IPS-15b (cell line): ENCODE data around the gene DOC2B.

Experiments
- H3K27me3 ChIP-seq: one replicate; pipeline ENCODE4 v1.6.1; 2013; ENCODE audit warnings: low read length; ENCODE audit not compliant: control insufficient read depth, insufficient read depth
- H3K36me3 ChIP-seq: one replicate; pipeline ENCODE4 v1.6.1; 2013; ENCODE audit warnings: low read length; ENCODE audit not compliant: control insufficient read depth, insufficient read depth
- H3K4me1 ChIP-seq: one replicate; pipeline ENCODE4 v1.6.1; 2013; ENCODE audit warnings: mild to moderate bottlenecking, low read length; ENCODE audit not compliant: control insufficient read depth, insufficient read depth
- H3K4me3 ChIP-seq: one replicate; pipeline ENCODE4 v1.5.1; 2013; ENCODE audit warnings: low read depth, low read length
- H3K9ac ChIP-seq: one replicate; pipeline ENCODE4 v1.6.1; 2013; ENCODE audit warnings: low read depth, mild to moderate bottlenecking, low read length
- H3K9me3 ChIP-seq: one replicate; pipeline ENCODE4 v1.6.1; 2013; ENCODE audit warnings: mild to moderate bottlenecking, low read length; ENCODE audit not compliant: control insufficient read depth, insufficient read depth

Gene DOC2B

GRCh38 chr17:194828-195602, 13.6 kb upstream of the DOC2B start:
- H3K4me3 ChIP-seq, result no peak overlapping the region
- no peaks in the 10 kb centered on the region for H3K9me3 ChIP-seq
- no peak overlapping the region for H3K9ac ChIP-seq

DNA sequence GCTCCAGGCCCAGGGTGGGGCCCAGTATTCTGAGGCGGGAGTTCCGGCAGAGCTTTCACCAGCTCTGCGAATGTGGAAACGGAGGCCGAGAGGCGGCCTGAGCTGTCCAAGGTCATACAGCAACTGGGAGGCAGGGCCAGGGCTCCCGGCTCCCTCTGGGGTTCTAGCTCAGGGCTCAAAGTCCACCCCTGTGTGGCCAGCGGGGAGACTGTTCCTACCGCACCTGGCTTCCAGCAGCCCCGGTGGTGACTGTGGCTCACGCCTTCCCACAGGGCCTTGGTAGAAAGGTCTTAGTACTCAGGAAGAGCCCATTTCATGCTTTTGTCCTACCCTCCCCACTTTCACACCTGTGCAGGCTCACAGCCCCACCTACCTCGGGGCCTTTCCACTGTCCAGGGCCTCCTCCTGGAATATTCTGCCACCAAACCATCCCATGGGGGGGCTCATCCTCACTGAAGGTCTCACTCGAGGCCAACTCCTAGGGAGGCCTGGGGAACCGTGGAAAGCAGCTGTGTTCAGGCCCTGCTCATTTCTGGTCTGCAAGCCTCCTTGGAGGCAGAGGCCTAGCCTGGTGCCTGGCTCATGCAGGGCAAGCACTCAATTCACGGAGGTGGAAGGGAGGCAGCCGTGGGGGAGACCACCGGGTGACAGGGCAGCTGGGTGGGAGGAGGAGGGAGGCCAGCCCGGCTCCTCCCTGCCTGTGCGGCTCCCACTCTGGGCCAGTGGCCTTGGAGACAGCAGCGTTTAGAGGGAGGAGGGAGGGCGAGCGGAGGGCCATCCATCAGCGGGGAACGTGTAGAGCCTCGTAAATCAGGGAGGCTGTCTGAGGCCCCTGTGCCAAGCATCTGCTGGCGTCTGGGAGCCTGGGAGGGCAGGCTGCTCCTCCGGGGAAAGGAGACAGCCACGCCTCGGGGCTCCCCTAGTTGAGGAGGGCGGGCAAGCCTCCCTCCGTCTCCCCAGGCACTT, 12.7 kb upstream of the DOC2B start:
- no peaks in the 10 kb centered on the region for H3K4me1 ChIP-seq
- no peak overlapping the region for H3K4me3 ChIP-seq

More at GRCh38 chr17:194828-195602, 13.6 kb upstream of the DOC2B start:
- Histone ChIP-seq H3K27me3 (no peaks in the 10 kb centered on the region), H3K4me1 (no peaks in the 10 kb centered on the region), H3K36me3 (no peaks in the 10 kb centered on the region)

DNA sequence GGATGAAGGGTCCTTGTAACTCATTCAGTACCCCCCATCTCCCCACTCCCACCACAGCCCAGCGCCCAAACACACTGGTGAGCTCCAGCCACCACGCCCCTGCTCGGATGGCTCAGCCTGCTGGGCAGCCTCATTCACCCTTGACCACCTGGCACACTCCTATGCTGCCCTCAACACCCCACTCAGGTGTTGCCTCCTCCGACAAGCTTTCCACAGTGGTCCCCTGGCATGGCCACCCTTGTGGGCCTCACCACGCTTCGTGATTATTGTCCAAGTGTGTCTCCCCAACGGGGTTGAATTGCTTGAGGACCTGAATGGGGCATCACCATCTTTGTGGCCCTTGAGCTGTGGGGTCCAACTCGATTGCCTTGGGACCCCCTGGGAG, 12.0 kb upstream of the DOC2B start:
- Histone ChIP-seq H3K4me1 (no peaks in the 10 kb centered on the region), H3K9ac (no peak overlapping the region), H3K9me3 (no peaks in the 10 kb centered on the region), H3K36me3 (no peaks in the 10 kb centered on the region), H3K27me3 (no peaks in the 10 kb centered on the region), H3K4me3 (no peak overlapping the region)

More for the DNA sequence above, 12.7 kb upstream of the DOC2B start:
- Histone ChIP-seq H3K36me3 (no peaks in the 10 kb centered on the region), H3K9ac (no peak overlapping the region), H3K27me3 (no peaks in the 10 kb centered on the region), H3K9me3 (no peaks in the 10 kb centered on the region)

GRCh38 chr17:192666-193425, 11.4 kb upstream of the DOC2B start:
- Histone ChIP-seq H3K36me3 (no peaks in the 10 kb centered on the region), H3K27me3 (no peaks in the 10 kb centered on the region), H3K4me1 (no peaks in the 10 kb centered on the region), H3K9me3 (no peaks in the 10 kb centered on the region), H3K4me3 (no peak overlapping the region), H3K9ac (no peak overlapping the region)

DNA sequence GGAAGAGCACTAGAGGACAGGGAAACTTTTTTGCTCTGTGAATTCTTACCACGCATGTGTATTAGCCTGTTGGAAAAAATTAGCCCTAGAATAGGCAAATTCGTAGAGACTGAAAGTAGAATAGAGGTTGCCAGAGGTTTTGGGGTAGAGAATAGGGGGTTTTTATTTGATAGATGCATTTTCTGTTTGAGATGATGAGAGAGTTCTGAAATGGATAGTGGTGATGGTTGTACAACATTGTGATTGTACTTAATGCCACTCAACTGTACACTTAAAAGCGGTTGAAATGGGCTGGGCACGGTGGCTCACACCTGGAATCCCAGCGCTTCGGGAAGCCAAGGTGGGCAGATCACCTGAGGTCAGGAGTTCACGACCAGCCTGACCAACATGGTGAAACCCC, 8.0 kb upstream of the DOC2B start:
- no peak overlapping the region for H3K9ac ChIP-seq
- no peak overlapping the region for H3K4me3 ChIP-seq
- H3K9me3 ChIP-seq, result no peaks in the 10 kb centered on the region
- no peaks in the 10 kb centered on the region for H3K4me1 ChIP-seq
- no peaks in the 10 kb centered on the region for H3K36me3 ChIP-seq
- peaks cover 6% of the 10 kb centered on the region for H3K27me3 ChIP-seq

- peaks cover 23% of the 10 kb centered on the region for H3K27me3 ChIP-seq
- H3K4me3 ChIP-seq, result no peak overlapping the region
- H3K4me1 ChIP-seq, result peaks cover 2% of the 10 kb centered on the region
These were observed 5.7 kb upstream of the DOC2B start for GRCh38 chr17:187130-187529.

GRCh38 chr17:185445-186138, 4.1 kb upstream of the DOC2B start:
- no peak overlapping the region for H3K4me3 ChIP-seq
- H3K36me3 ChIP-seq, result no peaks in the 10 kb centered on the region
- H3K9ac ChIP-seq, result no peak overlapping the region
- H3K4me1 ChIP-seq, result peaks cover 3% of the 10 kb centered on the region
- H3K9me3 ChIP-seq, result no peaks in the 10 kb centered on the region
- H3K27me3 ChIP-seq, result peaks cover 29% of the 10 kb centered on the region

More at GRCh38 chr17:187130-187529, 5.7 kb upstream of the DOC2B start:
- Histone ChIP-seq H3K9ac (no peak overlapping the region), H3K9me3 (no peaks in the 10 kb centered on the region), H3K36me3 (no peaks in the 10 kb centered on the region)

DNA sequence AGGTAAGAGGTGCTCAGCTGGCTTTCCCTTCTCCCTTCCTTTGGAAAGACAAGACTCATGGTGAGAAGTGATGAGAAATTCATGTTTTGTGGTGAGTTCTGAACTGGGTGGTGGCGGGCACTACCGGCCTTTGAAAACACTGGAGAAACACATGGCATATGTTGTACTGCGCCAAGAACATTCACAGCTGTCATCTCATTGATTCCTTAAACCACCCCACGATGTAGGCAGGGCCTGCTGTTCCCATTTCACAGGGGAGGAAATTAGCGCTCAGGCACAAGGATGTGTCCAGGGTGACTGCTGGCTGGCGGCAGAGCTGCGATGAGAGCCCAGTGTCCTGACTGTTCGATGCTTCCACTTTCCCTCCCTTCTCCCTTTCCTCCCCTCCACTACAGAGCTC, 1.6 kb upstream of the DOC2B start:
- Histone ChIP-seq H3K36me3 (no peaks in the 10 kb centered on the region), H3K9ac (no peak overlapping the region), H3K4me3 (no peak overlapping the region), H3K9me3 (no peaks in the 10 kb centered on the region), H3K4me1 (peaks cover 3% of the 10 kb centered on the region), H3K27me3 (peaks cover 45% of the 10 kb centered on the region)

- H3K9ac ChIP-seq, result no peak overlapping the region
- H3K36me3 ChIP-seq, result no peaks in the 10 kb centered on the region
- H3K4me3 ChIP-seq, result peak overlapping the region; percentile 53
- H3K27me3 ChIP-seq, result peaks cover 45% of the 10 kb centered on the region
- peaks cover 3% of the 10 kb centered on the region for H3K4me1 ChIP-seq
- H3K9me3 ChIP-seq, result no peaks in the 10 kb centered on the region
These were observed 751 bp upstream of the DOC2B start for GRCh38 chr17:182050-182751.

GRCh38 chr17:180381-181244, 837 bp downstream of the DOC2B start:
- peaks cover 3% of the 10 kb centered on the region for H3K4me1 ChIP-seq
- no peak overlapping the region for H3K9ac ChIP-seq
- H3K9me3 ChIP-seq, result no peaks in the 10 kb centered on the region
- peak overlapping the region; percentile 37 for H3K4me3 ChIP-seq
- peaks cover 47% of the 10 kb centered on the region for H3K27me3 ChIP-seq
- no peaks in the 10 kb centered on the region for H3K36me3 ChIP-seq
